Nephron progenitor cell (in vitro differentiated cells): ENCODE data around the gene AGTR1.

Experiments used
- DNase-seq: peaks from one replicate; pipeline ENCODE4 v3.0.0; 2021
- H3K27ac Mint-ChIP-seq: 2 replicates; pipeline ENCODE4 v1.8.0; 2021; ENCODE audit warnings: mild to moderate bottlenecking, moderate library complexity, mixed read lengths
- H3K27me3 Mint-ChIP-seq: 2 replicates; pipeline ENCODE4 v1.8.0; 2021; ENCODE audit warnings: mild to moderate bottlenecking, low read depth, mixed read lengths; ENCODE audit not compliant: poor library complexity
- H3K36me3 Mint-ChIP-seq: 2 replicates; pipeline ENCODE4 v1.8.0; 2021; ENCODE audit warnings: low read depth, mixed read lengths
- H3K4me1 Mint-ChIP-seq: 2 replicates; pipeline ENCODE4 v1.8.0; 2021; ENCODE audit warnings: mixed read lengths
- H3K4me3 Mint-ChIP-seq: 2 replicates; pipeline ENCODE4 v1.8.0; 2021; ENCODE audit warnings: mild to moderate bottlenecking, moderate library complexity, mixed read lengths
- H3K9me3 Mint-ChIP-seq: 2 replicates; pipeline ENCODE4 v1.8.0; 2021; ENCODE audit warnings: mild to moderate bottlenecking, moderate library complexity, mixed read lengths
- TF ChIP-seq, protein P1 (sequence below): fragments of 200-600 bp; sonication (generic); IDR thresholded peaks from 2 replicates; pipeline ENCODE4 v1.5.0; 2021; ENCODE audit warnings: antibody characterized with exemption

Gene AGTR1

DNA sequence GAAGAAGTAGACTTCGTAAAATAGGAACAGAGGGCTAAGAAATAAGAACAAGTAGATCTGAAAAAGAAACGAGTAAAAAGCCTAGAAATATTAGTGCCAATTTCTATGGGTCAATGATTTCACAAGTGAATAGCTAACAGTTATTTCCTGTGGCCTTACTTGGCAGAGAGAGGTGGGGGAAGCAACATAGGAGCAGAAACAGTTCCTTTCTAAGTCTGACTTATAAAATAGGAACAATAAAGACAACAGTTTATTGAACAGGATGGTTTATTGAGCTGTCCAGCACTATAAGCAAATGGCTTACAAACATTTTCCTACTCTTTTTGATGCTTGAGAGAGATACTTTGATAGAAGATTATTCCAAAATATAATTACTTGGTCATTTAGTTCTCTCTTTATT lies 37.9 kb downstream of the AGTR1 start:
- Mint-ChIP-seq H3K27me3 (no peaks in the 10 kb centered on the region), H3K27ac (no peak overlapping the region), H3K4me3 (no peak overlapping the region), H3K36me3 (no peaks in the 10 kb centered on the region), H3K4me1 (peaks cover 33% of the 10 kb centered on the region), H3K9me3 (no peaks in the 10 kb centered on the region)
- TF ChIP-seq, protein P1, sequence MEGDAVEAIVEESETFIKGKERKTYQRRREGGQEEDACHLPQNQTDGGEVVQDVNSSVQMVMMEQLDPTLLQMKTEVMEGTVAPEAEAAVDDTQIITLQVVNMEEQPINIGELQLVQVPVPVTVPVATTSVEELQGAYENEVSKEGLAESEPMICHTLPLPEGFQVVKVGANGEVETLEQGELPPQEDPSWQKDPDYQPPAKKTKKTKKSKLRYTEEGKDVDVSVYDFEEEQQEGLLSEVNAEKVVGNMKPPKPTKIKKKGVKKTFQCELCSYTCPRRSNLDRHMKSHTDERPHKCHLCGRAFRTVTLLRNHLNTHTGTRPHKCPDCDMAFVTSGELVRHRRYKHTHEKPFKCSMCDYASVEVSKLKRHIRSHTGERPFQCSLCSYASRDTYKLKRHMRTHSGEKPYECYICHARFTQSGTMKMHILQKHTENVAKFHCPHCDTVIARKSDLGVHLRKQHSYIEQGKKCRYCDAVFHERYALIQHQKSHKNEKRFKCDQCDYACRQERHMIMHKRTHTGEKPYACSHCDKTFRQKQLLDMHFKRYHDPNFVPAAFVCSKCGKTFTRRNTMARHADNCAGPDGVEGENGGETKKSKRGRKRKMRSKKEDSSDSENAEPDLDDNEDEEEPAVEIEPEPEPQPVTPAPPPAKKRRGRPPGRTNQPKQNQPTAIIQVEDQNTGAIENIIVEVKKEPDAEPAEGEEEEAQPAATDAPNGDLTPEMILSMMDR: no peak
- DNase-seq: no peak

DNA sequence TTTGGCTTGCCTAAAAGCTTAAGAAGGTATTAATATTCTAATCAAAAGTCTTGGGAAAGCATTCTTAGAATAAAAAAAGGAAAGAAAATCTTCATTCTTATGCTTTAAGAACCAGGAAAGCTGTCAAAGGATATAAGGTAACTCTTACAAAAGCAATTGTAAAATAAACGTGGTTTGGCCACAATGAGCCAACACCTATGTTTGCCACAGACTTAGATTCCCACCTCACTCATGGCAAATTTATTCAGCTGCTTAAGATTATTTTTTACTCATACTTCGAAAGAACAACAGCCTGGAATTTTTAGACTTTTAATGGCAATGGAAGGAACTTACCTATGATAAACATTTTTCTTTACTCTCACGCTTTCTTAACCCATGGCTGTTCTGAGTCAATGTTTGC lies 38.4 kb downstream of the AGTR1 start:
- Mint-ChIP-seq H3K36me3 (no peaks in the 10 kb centered on the region), H3K9me3 (no peaks in the 10 kb centered on the region), H3K4me1 (peaks cover 33% of the 10 kb centered on the region), H3K27ac (no peak overlapping the region), H3K27me3 (no peaks in the 10 kb centered on the region), H3K4me3 (no peak overlapping the region)
- no peak for DNase-seq
- TF ChIP-seq, protein P1: no peak

DNA sequence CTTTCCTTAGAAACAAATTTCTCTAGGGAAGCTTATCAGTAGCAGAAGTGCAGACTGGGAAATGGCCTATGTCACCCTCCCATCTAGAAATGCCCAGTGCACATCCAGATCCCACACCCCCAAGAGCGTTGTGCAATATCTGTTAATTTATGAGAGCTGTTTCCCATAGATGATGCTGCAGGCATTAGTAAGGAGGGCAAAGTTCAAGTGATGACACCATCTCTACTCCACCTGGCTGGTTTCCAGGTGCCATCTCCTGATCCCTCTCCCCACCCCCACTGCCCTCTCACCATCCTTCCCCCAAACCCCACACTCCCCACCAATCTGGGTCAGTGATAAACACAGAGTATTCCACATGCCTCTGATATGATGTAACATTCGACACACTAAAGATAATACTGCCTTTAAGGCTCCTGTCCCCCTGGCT lies 39.4 kb downstream of the AGTR1 start:
- Mint-ChIP-seq H3K27me3 (no peaks in the 10 kb centered on the region), H3K36me3 (no peaks in the 10 kb centered on the region), H3K4me1 (peaks cover 33% of the 10 kb centered on the region), H3K9me3 (no peaks in the 10 kb centered on the region), H3K27ac (no peak overlapping the region), H3K4me3 (no peak overlapping the region)
- no peak for DNase-seq
- TF ChIP-seq, protein P1: no peak

DNA sequence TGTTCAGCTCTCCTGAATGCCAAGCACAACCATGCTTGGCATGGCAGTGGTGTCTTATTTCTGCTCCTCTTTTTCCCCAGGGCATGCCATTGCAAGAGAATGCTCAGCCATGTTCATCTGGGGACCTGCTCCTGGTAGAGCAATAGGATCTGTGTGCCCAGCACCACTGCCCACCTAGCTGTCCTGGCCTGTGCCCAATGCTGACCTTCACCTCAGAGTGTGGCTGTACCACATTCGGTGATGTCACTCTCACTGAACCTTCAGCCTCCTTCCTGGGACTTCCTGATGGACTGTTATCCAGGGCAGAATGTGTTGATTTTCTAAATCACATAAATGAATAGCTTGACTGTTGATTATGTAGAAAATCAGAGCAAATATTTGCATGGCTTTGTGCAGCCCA lies 42.0 kb downstream of the AGTR1 start:
- Mint-ChIP-seq H3K4me1 (peaks cover 33% of the 10 kb centered on the region), H3K9me3 (no peaks in the 10 kb centered on the region), H3K27ac (no peak overlapping the region), H3K27me3 (no peaks in the 10 kb centered on the region), H3K4me3 (no peak overlapping the region), H3K36me3 (no peaks in the 10 kb centered on the region)
- TF ChIP-seq, protein P1: no peak
- DNase-seq: no peak

DNA sequence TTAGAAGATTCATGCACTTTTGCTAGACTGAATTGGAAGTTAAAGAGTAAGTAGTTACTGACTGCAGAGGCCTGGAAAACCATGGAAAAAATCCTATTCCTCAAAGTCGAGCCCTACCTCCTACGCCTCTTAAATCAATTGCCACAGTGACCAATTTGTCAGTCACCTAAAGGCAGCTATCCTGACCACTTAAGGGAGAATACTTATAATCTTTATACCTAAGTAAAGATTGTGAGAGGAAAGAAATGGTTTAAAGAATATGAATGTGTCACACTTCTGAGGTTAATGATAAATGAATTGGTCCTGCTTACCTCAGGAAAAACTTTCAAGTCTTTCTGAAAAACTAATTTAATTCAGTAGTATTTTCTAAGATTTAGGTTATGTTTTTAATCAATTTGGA lies 42.6 kb downstream of the AGTR1 start:
- H3K36me3 Mint-ChIP-seq: no peaks in the 10 kb centered on the region
- TF ChIP-seq, protein P1: no peak
- H3K27ac Mint-ChIP-seq: no peak overlapping the region
- H3K9me3 Mint-ChIP-seq: no peaks in the 10 kb centered on the region
- H3K27me3 Mint-ChIP-seq: no peaks in the 10 kb centered on the region
- DNase-seq: no peak
- H3K4me3 Mint-ChIP-seq: no peak overlapping the region
- H3K4me1 Mint-ChIP-seq: peaks cover 30% of the 10 kb centered on the region

DNA sequence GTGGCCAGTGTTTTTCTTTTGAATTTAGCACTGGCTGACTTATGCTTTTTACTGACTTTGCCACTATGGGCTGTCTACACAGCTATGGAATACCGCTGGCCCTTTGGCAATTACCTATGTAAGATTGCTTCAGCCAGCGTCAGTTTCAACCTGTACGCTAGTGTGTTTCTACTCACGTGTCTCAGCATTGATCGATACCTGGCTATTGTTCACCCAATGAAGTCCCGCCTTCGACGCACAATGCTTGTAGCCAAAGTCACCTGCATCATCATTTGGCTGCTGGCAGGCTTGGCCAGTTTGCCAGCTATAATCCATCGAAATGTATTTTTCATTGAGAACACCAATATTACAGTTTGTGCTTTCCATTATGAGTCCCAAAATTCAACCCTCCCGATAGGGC lies 43.5 kb downstream of the AGTR1 start:
- no peak for DNase-seq
- peaks cover 25% of the 10 kb centered on the region for H3K4me1 Mint-ChIP-seq
- no peak overlapping the region for H3K27ac Mint-ChIP-seq
- TF ChIP-seq, protein P1: no peak
- H3K9me3 Mint-ChIP-seq: no peaks in the 10 kb centered on the region
- H3K4me3 Mint-ChIP-seq: no peak overlapping the region
- no peaks in the 10 kb centered on the region for H3K36me3 Mint-ChIP-seq
- H3K27me3 Mint-ChIP-seq: no peaks in the 10 kb centered on the region
